ENCODE results near the gene HMX3.
"Not testable (repeated sequence)": the region's sequence is repeated elsewhere in the genome, so short reads cannot be mapped to it uniquely, and the experiment has no call there.

HMX3 gene

GRCh38 chr10:123170961-123171360 lies 35.2 kb downstream of the HMX3 start:
- Mint-ChIP-seq H3K27ac (no peak overlapping the region), H3K9me3 (no peaks in the 10 kb centered on the region), H3K4me3 (no peak overlapping the region)

GRCh38 chr10:123171616-123172015 lies 35.8 kb downstream of the HMX3 start:
- not testable (repeated sequence) for H3K27me3 Mint-ChIP-seq; H3K4me1 Mint-ChIP-seq (ENCODE audit: low read depth); H3K27ac Mint-ChIP-seq; H3K4me3 Mint-ChIP-seq; H3K9me3 Mint-ChIP-seq
- peaks cover 84% of the 10 kb centered on the region for H3K36me3 Mint-ChIP-seq (ENCODE audit: low read depth)

More at GRCh38 chr10:123170961-123171360, 35.2 kb downstream of the HMX3 start:
- Mint-ChIP-seq H3K4me1 (ENCODE audit: low read depth) (peaks cover 3% of the 10 kb centered on the region), H3K36me3 (ENCODE audit: low read depth) (peaks cover 83% of the 10 kb centered on the region), H3K27me3 (no peaks in the 10 kb centered on the region)

DNA sequence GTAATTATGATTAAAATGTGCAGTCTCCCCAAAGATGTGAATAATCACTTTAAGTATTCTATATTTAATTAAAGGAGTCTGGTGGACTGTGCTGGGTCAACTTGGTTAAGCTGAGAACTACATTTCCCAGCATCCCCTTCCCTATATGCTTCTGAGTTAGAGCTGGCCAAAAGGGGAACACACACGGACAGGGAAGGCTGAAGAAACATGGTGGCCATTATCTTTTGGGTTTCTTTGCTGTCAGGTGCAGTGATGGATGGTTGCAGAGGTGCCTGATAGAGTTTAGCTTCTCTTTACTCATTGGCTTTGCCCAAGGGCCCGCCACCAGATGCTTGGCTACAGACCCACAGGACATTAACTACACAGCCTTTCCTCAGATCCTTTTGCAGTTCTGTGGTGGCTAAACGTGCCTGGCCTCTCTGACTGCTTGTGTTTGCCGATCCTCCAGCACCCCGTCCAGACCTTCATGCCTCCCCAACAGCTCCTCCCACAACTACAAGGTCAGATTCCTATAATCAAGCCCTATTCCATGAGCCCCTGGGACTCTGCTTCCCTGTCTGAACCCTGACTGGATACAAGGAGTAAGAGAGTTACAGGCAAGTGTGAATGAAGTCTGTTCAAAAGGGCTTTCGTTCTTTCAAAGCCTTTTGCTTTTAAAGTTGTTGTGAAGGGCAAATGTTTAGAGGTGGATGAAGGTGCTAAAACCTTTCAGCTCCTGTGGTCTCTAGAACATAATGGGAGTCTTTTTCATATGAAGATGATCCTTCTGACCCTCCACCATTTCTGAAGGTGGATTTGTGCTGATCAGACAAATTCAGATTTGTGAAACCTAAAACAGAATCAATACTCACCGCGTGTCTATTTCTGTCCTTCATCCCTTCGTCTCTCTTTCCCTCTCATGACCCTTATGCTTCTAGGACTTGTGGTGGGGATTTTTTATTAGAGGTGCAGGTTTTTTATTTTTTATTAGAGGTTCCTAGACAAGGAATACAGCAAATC lies 39.9 kb downstream of the HMX3 start:
- Mint-ChIP-seq H3K9me3 (peaks cover 3% of the 10 kb centered on the region), H3K27me3 (no peaks in the 10 kb centered on the region), H3K27ac (no peak overlapping the region), H3K36me3 (ENCODE audit: low read depth) (peaks cover 75% of the 10 kb centered on the region), H3K4me1 (ENCODE audit: low read depth) (no peaks in the 10 kb centered on the region), H3K4me3 (no peak overlapping the region)

GRCh38 chr10:123178390-123178789 lies 42.6 kb downstream of the HMX3 start:
- H3K27me3 Mint-ChIP-seq; H3K4me1 Mint-ChIP-seq (ENCODE audit: low read depth); H3K9me3 Mint-ChIP-seq; H3K4me3 Mint-ChIP-seq; H3K27ac Mint-ChIP-seq: not testable (repeated sequence)
- peaks cover 63% of the 10 kb centered on the region for H3K36me3 Mint-ChIP-seq (ENCODE audit: low read depth)

- Mint-ChIP-seq H3K36me3 (ENCODE audit: low read depth) (peaks cover 66% of the 10 kb centered on the region), H3K4me1 (ENCODE audit: low read depth) (no peaks in the 10 kb centered on the region), H3K27ac (no peak overlapping the region), H3K27me3 (no peaks in the 10 kb centered on the region), H3K4me3 (no peak overlapping the region), H3K9me3 (peaks cover 20% of the 10 kb centered on the region)
Observed at GRCh38 chr10:123180101-123181090, 44.6 kb downstream of the HMX3 start.

DNA sequence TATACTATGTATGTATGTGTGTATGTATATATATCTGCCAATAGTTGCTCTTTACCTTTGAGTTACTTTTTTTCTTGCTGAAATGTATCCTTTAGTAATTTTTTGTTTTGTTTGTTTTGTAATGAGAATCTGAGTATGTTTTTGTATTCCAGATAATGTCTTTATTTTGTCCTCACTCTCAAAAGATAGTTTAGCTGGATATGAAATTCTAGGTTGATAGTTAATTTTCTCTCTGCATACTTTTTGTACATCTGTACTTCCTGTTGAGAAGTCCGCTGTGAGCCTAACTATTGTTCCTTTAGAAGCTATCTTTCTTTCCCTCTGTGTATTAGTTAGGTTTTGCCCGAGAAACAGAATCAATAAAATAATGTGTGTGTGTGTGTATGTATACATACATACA lies 48.0 kb downstream of the HMX3 start:
- H3K4me1 Mint-ChIP-seq (ENCODE audit: low read depth): no peaks in the 10 kb centered on the region
- no peak overlapping the region for H3K4me3 Mint-ChIP-seq
- H3K27ac Mint-ChIP-seq: no peak overlapping the region
- no peaks in the 10 kb centered on the region for H3K27me3 Mint-ChIP-seq
- H3K9me3 Mint-ChIP-seq: peaks cover 18% of the 10 kb centered on the region
- peaks cover 64% of the 10 kb centered on the region for H3K36me3 Mint-ChIP-seq (ENCODE audit: low read depth)

DNA sequence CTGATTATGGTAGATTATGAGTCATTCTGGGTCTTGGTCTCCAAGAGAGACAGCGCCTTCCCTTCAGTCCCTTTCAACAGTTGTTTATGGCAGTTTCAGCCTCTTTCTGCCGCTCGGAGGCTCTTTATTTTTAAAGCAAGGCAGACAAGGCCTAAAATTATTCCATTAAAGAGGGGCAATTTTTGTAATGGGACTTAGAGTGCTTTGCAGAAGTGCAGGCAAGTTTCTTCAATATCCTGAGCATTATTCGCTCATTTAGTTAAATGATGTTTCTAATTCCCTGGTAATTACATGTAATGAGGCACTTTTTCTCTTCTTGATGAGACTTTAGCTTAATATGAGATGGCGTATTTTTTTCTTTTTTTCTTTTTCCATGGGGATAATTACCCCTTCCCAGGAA lies 52.0 kb downstream of the HMX3 start:
- Mint-ChIP-seq H3K36me3 (ENCODE audit: low read depth) (peaks cover 75% of the 10 kb centered on the region), H3K27me3 (no peaks in the 10 kb centered on the region), H3K4me3 (no peak overlapping the region), H3K27ac (no peak overlapping the region), H3K9me3 (peaks cover 18% of the 10 kb centered on the region), H3K4me1 (ENCODE audit: low read depth) (no peaks in the 10 kb centered on the region)
